Measurements from ENCODE around the gene ARHGAP22.

- TF ChIP-seq POLR2AphosphoS5 (IDR thresholded peaks at IDR 0.05; ENCODE audit: insufficient read depth in 1 of 2, low read depth in 1 of 2) (no peak), POLR2A (IDR thresholded peaks at IDR 0.05) (no peak)
- TF ChIP-seq, protein P1, sequence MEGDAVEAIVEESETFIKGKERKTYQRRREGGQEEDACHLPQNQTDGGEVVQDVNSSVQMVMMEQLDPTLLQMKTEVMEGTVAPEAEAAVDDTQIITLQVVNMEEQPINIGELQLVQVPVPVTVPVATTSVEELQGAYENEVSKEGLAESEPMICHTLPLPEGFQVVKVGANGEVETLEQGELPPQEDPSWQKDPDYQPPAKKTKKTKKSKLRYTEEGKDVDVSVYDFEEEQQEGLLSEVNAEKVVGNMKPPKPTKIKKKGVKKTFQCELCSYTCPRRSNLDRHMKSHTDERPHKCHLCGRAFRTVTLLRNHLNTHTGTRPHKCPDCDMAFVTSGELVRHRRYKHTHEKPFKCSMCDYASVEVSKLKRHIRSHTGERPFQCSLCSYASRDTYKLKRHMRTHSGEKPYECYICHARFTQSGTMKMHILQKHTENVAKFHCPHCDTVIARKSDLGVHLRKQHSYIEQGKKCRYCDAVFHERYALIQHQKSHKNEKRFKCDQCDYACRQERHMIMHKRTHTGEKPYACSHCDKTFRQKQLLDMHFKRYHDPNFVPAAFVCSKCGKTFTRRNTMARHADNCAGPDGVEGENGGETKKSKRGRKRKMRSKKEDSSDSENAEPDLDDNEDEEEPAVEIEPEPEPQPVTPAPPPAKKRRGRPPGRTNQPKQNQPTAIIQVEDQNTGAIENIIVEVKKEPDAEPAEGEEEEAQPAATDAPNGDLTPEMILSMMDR (IDR thresholded peaks at IDR 0.05) = no peak
Observed at GRCh38 chr10:48548531-48549135, 56.2 kb downstream of the ARHGAP22 start.

Measured in vagina (tissue), 2 donors.